NCI-H1092 (cell line): ENCODE results near the gene KLHL29.

ENCODE experiments used
- DNase-seq: peaks from one replicate; lab custom pipeline; 2025; lab: John Stamatoyannopoulos, UW

Gene KLHL29

DNA sequence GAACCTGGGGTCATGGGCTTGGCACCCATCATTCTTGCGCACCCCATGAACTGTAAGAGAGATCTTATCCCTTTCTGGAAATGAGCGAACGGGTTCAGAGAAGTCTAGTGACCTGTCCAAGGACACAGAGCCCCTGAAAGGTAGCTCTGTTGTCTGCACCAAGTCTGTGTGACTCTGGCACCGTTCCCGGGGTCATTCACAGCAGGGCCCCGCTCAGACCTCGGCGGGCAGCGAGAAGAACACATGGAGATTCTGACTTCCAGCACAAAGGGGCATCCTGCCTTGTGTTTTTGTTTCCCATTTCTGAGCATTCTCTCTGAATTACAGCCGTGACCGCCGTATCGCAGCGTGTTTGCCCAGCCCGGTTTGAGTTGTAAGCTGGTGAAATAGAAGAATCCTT is 231.7 kb downstream of the KLHL29 start:
- DNase-seq, result no peak

DNA sequence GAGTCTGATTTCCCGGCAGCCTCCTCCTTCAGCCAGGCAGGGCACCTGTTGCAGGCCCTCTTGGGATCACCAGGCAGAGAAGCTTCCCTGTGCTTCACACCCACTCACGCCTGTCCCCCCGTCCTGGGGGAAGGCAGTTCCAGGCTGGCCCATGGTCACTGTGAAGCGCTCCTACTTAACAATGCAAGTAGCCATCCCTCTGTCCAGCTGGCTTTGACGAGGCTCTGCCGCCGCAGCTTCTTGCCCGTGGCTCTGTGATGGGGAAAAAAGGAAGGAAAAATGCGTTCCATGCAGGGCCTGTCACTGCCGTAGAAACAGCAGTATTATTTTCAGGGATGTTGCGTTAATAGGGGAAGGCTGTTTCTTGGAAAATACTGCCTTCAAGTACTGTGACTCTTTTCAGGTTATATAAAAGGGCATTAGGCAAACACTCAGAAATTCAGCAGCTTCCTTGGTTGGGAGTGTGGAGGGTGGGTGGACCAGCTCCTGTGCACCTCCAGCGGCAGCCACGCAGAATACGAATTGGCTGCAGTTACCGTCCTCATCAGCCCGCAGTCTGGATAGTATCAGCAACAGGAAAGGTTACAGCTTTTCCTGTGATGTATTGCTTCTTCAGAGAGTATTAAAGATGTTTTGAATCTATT is 232.3 kb downstream of the KLHL29 start:
- DNase-seq, result peak; percentile 58

DNA sequence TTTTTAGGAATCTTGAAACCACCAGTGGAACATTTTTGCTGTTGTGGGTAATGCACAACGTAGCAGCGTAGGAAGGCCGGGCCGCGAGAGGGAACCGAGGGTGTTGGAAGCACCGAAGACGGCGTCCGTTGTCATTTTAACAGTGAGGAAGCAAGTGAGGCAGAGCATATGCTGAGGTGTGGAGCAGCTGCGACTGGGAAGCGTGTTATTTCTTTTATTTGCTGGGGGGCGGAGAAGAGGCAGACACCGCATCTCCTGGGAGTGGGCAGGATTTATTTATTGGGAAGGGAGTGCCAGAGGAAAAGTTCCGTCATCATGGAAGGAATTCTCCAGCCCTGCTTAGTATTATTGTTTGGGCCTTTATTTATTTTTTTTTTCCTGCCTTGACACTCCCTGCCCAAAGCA is 232.8 kb downstream of the KLHL29 start:
- DNase-seq, result no peak

DNA sequence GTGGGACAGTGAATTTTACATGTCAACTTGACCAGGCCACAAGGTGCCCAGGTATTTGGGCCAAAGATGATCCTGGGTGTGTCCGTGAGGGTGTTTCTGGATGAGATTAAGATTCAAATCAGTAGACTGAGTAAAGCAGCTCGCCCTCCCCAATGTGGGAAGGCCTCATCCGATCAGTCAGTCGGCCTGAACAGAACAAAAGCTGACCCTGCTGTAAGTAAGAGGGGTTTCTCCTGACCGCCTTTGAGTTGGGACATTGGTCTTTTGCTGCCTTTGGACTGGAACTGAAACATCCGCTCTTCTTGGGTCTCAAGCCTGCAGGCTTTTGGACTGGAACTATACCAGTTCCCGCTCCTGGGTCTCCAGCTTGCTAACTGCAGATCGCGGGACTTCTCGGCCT is 233.3 kb downstream of the KLHL29 start:
- no peak for DNase-seq

DNA sequence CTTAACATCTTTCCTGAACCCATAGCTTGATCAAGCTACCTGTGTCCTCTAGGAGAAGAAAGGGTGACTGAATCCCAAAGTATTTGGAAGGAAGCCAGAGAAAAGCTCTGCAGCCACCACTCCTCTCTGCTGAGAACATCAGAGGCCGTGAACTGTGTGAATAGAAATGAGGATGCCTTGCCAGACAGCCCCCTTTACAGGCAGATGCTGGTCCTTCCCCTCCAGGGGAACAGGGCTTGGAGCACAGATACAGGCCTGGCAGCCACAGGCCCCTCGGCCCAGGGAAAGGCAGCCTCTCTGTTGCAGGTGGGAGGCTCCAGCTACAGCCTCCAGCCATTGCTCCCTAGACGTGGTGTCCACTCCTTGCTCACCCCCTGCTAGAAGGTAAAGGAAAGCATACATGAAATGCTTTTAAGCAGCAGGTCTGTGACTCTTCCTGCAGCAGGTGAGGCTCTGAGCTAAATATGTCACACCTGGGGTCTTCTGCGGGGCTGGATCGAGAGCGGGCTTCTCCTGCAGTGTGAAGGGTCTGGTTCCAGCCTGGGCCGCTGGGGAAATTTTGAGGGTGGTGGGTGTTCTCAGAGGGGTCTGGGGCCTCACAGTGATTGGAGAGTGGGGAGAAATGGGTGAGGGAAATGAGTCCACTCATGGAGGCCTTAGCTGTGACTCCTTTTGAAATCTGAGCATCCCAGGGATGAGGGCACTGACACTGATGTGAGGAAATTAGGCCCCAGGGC is 234.0 kb downstream of the KLHL29 start:
- DNase-seq, result peak; percentile 63

DNA sequence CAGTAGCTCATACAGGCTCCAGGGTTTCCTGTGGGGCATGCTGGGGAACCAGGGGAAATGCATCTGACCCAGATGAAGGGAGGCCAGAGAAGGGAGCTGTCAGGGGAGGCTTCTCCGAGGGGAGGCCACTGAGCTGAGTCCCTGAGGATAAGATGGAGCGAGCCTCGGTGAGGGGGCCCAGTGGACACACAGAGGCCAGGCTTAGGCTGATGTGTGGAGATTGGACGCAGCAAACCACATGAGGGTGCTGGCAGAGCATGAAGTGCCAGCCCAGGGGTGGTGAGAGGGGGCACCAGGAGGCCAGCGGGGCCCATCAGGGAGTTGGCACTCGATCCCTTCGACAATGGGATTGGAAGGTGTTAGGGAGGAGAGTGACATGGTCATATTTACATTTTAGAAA is 235.0 kb downstream of the KLHL29 start:
- no peak for DNase-seq

DNA sequence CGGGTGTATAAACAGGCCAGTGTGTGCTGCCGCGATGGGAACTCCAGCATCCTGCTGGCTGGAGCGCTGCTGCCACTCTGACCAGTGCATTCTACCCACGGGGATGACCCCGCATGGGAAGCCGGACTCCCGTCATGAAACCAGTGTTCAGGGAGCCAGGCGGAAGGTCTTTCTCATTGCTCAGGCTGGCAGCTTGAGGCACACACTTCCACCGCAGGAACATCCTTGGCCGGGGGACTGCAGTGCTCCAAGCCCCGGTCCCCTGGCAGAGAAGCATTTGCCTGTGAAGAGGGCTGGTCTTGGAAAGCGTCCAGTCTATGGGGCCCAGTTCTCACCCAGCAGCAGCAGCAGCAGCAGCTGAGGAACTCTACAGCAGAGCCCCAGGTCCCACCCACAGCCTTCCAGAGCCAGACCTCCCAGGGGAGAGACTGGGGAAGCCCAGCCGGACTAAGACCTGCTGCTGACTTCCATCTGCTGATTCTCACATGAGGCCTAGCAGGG is 235.9 kb downstream of the KLHL29 start:
- peak; percentile 70 for DNase-seq

DNA sequence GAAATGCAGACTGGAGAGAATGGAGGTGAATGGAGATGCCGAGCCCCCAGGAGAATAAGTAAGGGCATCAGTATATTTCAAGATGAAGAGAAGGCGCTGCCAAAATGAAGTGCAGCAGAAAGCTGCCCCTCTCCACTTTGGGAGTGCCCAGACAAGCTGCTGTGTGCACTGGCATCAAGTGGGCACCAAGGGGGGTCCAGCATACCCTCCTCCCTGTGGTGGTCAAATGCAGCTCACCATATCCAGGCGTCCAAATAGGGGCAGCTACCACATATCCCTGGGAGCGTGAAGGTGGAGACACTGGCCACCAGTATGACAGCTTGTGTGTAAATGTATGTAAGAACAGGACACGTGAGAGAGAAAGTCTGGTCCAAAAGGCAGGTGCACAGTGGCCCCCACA is 236.6 kb downstream of the KLHL29 start:
- no peak for DNase-seq

DNA sequence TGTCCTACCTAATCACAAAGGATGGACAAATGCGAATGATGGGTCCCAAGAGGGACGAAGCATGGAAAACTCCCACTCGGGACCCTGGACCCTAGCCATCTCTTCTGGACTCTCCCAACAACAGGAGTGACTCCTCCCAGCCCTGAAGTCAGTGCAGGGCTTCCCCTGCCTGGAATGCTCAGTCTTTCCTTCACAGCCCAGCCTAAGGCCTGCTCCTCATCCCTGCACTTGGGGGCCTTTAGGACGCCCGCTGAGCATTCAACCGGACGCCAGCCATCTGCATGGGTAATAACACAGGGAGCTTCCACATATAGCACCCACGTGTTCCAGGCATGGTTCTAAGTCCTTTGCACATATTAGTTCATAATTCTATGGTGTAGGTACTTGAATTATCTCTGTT is 237.5 kb downstream of the KLHL29 start:
- no peak for DNase-seq

DNA sequence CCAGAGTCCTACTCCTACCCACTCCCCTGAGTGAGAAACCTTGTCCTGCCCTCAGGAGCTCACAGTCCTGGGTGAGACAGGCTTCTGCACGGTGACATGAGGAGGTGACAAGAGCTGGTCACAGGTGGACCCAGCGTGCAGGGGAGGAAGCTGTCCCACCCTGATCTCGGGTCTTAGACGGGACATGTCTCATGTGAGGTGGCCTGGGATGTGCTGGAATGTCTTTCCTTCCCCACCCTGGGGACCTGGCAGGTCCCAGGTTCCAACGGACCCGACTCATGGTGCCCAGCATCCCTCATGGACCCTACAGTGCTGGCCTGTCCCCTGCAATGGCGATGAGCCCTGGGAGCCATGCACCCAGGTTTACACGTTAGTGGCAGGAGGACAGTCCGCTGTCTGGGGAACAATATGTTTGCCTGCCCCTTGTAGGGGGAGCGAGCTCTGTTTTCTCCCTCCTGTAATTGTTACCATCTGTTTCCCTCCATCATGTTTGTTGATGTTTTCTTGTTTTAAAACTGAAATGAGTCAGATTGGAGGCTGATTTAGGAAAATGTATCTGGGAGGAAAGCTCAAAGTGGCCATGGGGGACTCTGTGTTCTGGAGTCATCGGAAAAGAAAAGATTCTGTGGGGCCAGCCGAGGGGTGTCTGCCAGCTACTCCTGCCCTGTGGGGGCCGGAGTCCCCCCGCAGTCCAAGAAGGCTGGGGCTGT is 238.1 kb downstream of the KLHL29 start:
- no peak for DNase-seq

DNA sequence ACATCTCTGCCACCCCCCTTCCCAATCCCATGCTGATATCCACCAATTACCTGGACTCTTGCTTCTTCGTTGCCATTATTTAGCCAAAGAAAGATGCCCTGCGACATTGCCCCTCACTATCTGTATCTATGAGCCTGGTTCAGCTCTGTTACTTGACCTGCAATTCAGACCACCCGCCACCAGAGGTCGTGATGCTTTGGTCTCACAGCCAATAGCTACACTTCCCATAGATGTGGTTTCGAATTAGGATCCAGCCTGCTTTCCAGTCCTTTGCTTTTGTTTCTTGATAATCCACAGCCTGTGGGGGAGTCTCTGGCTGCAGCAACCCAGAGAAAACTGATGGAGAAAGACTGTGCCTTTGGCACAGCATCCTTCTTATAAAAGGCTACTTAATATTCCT is 239.4 kb downstream of the KLHL29 start:
- DNase-seq, result no peak

DNA sequence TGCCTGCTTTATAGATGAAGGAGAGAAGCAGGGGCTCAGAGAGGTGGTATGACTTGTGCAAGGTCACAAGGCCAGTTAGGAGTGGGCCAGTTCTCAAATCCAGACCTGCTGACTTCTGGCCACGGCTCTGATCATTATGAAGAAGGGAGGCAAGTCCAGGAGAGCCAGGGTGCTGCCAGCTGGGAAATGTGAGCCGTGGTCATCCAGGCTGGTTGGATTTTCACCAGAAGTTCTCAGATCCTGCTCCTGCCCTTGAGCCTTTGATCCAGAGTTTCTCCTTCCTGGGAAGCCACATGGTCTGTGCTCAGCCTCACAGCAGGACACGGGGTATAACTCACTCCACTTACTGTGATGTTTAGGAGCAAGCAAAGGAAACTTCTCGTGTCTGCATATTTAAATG is 239.9 kb downstream of the KLHL29 start:
- DNase-seq, result no peak

DNA sequence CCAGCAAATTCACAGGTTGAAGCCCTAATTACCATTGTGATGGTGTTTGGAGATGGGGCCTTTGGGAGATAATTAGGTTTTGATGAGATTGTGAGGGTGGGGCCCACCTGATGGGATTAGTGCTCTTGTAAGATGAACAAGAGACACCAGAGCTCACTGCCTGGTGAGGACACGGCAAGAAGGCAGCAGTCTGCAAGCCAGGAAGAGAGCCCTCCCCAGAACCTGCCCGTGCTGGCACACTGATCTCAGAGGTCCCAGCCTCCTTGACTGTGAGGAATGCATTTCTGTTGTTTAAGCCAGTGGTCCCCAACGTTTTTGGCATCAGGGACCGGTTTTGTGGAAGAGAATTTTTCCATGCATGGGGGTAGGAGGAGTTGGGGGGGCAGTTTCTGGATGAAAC is 240.7 kb downstream of the KLHL29 start:
- no peak for DNase-seq

DNA sequence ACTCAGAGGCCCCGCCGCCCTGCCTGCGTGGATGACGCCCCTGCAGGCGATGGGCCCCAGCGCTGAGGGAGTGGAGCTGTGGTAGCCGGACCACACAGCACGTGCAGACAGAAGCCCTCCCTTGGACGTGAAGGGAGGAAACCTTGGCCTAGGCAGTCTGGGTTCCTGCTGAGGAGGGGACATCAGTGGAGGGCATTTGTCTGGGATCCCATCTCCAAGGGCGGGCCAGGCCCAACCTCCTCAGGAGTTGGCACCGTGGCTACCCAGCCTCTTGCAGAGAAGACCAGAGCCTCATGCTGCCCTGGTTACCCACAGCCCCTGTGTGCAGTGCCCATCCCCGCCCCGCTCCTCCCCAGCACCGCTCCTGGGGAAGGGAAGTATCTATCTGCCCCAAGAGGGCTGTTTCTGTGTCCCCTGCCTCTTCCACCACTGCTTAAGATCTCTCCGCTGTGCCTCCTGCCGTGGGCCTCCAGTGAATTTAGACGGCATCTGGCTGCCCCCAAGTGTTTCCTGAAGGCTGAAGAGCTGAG is 241.8 kb downstream of the KLHL29 start:
- no peak for DNase-seq

DNA sequence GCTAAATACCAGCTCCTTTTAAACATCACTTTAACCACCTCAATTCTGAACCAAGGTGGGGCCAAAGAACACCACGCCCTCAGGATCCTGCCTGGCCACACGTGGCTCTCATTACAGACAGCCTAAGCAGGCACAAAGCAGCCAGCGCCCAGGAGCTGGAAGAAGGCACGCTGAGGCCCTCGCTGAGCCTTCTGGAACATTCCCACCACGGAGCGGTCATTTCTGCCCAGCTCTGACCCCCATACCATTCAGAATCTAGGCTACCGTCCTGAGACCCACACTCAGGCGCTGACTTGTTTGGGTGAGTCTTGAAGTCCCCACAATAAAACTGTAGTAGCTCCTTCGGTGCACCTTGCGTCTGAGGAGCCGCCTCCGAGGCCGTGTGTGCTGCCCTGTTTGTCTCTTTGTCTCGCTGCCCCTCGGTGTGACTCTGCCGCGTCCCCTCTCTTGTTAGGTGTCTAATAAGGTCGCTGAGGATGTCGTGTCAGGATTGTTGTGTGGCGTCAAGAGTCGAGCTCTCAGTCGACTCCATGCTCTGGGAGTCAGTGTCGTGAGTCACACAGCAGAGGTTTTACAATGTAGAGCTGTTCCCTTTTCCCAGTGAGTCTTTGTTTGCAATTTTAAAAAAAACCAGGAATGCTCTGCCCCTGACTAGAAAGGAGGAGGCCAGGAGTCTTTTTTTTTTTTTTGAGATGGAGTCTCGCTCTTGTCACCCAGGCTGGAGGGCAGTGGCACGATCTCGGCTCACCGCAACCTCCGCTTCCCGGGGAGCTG is 242.4 kb downstream of the KLHL29 start:
- DNase-seq, result no peak

DNA sequence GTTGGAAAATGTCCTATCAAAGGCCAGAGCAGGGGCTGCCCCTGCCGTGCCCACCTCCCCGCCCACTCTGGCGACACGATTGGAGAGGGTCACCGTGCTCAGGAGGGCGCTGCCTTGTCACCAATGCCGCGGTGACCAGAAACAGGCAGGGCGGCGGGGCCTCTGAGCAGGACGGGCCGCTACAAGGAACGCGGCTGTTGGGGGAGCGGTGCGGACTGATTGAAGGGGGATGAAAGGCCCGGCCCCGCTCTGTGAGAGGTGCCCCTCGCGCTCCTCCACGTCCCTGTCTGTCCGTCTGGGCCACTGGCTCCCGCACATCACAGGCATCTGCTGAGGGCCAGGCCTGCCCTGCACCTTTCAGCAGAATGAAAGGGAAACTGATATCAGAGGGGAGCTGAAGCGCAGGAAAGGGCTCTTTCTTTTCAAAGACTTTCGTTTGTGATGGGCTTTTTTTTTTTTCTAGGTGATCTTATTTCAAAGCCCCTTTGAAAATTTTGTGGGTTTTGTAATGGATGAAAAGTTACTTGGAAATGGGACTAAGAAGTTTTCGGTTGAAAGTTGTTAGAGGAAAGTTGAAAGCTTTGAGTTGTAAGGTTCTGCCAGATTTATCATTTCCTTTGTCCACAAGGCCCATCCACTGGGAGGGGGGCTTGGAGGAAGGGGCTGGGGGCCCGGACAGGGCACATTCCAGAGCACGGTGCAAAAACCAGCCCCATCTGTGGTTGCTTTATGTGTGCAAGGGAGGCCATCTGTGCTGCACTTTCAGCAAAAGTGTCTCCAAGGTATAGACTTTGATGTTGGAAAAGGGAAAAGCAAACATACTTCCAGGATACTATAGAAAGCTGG is 244.2 kb downstream of the KLHL29 start:
- DNase-seq, result no peak

DNA sequence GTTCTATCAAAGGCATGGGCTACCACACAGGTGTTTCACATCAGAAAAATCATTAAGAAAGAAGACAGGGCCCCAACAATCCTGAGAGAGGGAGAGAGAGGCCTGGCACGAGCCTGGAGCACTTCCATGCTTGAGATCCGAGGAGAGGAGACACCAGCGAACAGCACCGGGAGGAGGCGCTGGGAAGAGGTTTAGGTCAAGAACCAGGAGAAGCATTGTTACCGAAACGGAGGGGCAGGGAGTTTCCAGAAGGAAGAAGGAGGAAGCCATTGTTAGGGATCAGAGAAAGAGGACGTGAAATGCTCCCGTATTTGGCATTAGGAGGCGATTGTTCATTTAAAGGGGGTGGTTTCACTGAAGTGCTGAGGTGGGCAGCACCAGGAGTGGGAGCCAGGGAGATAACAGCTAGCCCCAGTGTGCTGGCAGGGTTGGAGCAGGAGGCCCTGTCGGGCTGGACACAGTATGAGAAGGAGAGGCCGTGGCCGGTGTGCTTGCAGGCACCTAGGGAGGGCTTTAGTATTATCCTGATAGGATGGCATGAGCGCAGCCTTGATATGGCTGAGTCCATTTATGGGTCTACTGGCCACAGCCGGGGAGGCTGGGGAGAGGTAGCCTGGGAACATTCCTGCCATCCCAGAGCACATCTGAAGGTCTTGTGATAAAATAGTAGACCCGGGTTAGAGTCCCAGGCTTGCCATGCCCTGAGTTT is 244.9 kb downstream of the KLHL29 start:
- no peak for DNase-seq

DNA sequence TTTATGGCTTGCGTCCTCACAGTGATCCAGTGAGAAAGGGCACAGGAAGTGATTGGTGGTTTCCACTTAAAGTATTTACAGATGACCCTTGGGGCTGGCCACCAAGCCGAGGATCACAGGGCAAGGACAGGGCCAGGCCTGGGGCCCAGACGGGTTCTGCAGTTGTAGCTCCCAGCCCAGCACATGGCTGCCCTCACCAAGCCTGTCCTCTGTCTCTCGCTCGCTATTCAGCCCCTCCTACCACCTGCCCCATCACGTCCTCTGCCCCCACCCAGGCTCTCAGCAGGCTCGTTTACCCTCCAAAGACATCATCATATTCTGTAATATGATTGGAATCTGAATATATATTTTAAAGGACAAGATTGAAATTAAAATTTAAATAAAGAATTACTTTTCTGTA is 246.0 kb downstream of the KLHL29 start:
- DNase-seq, result no peak

DNA sequence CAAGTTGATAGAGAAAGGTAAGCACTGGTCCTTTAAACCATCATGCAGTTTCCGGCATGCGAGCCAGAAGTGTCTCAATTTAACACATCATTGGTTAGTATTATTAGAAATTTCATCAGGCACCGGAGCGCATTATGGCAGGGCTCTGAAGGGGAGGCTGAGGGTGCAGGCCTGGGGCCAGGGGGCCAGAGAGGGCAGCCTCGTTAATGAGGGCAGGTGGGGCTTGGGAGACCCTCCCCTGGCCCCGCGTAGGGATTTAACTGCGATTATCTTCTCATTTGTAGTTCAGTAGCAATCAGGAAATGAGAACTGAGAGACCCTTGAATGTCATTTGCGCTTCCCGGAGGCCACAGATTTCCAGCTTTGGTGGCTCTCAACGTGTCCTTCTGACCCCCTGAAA is 246.4 kb downstream of the KLHL29 start:
- no peak for DNase-seq

DNA sequence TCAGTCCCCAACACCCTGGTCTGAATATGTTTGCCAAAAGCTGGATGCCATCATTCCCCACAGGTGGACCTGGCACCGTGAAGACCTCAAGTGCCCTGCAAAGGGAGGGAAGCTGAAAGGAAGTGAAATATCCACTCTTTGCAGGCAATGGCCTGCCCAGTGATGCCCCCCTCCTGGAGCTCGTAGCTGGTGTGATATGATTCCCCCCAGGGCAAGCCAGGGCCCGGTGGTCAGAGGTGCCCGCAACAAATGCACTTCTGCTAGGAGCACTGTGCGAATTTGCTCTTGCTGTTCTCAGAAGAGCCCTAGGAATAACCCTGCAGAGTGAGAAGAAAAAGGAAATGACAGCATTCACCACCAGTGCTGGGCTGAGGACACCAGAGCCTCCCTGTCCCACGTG is 247.4 kb downstream of the KLHL29 start:
- no peak for DNase-seq
